NCI-H146 treated with DMSO at 0.1 percent for 48 hours (cell line): ENCODE measurements around the gene ROR2.

Source experiments
- DNase-seq: peaks from one replicate; lab custom pipeline; 2025; ENCODE audit not compliant: unreplicated experiment; lab: John Stamatoyannopoulos, UW

Gene ROR2

GRCh38 chr9:91589101-91589553 is 360.9 kb downstream of the ROR2 start:
- DNase-seq = no peak

- no peak for DNase-seq
Observed at GRCh38 chr9:91586282-91586681, 363.7 kb downstream of the ROR2 start.

- no peak for DNase-seq
Observed at GRCh38 chr9:91583966-91584365, 366.1 kb downstream of the ROR2 start.

- DNase-seq = no peak
Observed at GRCh38 chr9:91583161-91583875, 366.7 kb downstream of the ROR2 start.

GRCh38 chr9:91582181-91582580 is 367.8 kb downstream of the ROR2 start:
- no peak for DNase-seq

- no peak for DNase-seq
Observed at GRCh38 chr9:91580136-91580535, 369.9 kb downstream of the ROR2 start.

GRCh38 chr9:91578911-91579310 is 371.1 kb downstream of the ROR2 start:
- no peak for DNase-seq

GRCh38 chr9:91577633-91578061 is 372.4 kb downstream of the ROR2 start:
- DNase-seq = no peak

- DNase-seq = no peak
Observed at GRCh38 chr9:91572811-91573210, 377.2 kb downstream of the ROR2 start.

- DNase-seq = no peak
Observed at GRCh38 chr9:91572044-91572443, 378.0 kb downstream of the ROR2 start.

- DNase-seq = no peak
Observed at GRCh38 chr9:91571036-91571435, 379.0 kb downstream of the ROR2 start.

- DNase-seq = no peak
Observed at GRCh38 chr9:91567642-91568274, 382.3 kb downstream of the ROR2 start.

- no peak for DNase-seq
Observed at GRCh38 chr9:91564081-91564670, 385.9 kb downstream of the ROR2 start.

- no peak for DNase-seq
Observed at GRCh38 chr9:91562416-91562815, 387.6 kb downstream of the ROR2 start.

GRCh38 chr9:91560301-91560700 is 389.7 kb downstream of the ROR2 start:
- no peak for DNase-seq

- DNase-seq = no peak
Observed at GRCh38 chr9:91558879-91559278, 391.1 kb downstream of the ROR2 start.

GRCh38 chr9:91558395-91558794 is 391.6 kb downstream of the ROR2 start:
- DNase-seq = no peak

GRCh38 chr9:91557327-91557726 is 392.7 kb downstream of the ROR2 start:
- no peak for DNase-seq

- DNase-seq = no peak
Observed at GRCh38 chr9:91555132-91555531, 394.9 kb downstream of the ROR2 start.

- no peak for DNase-seq
Observed at GRCh38 chr9:91549177-91549576, 400.9 kb downstream of the ROR2 start.

- no peak for DNase-seq
Observed at GRCh38 chr9:91547081-91547480, 402.9 kb downstream of the ROR2 start.

GRCh38 chr9:91546574-91546973 is 403.5 kb downstream of the ROR2 start:
- DNase-seq = no peak
